ENCODE measurements around the gene JSRP1. TPM values are rescaled to one million over a fixed set of nuclear protein-coding genes. Genes with fewer than 3 reads are reported as not detected.
A peak's percentile ranks its signal among the peaks of the same experiment; 100 is the strongest.

The JSRP1 gene
- total RNA-seq, 1 donor: 0.27 TPM

DNA sequence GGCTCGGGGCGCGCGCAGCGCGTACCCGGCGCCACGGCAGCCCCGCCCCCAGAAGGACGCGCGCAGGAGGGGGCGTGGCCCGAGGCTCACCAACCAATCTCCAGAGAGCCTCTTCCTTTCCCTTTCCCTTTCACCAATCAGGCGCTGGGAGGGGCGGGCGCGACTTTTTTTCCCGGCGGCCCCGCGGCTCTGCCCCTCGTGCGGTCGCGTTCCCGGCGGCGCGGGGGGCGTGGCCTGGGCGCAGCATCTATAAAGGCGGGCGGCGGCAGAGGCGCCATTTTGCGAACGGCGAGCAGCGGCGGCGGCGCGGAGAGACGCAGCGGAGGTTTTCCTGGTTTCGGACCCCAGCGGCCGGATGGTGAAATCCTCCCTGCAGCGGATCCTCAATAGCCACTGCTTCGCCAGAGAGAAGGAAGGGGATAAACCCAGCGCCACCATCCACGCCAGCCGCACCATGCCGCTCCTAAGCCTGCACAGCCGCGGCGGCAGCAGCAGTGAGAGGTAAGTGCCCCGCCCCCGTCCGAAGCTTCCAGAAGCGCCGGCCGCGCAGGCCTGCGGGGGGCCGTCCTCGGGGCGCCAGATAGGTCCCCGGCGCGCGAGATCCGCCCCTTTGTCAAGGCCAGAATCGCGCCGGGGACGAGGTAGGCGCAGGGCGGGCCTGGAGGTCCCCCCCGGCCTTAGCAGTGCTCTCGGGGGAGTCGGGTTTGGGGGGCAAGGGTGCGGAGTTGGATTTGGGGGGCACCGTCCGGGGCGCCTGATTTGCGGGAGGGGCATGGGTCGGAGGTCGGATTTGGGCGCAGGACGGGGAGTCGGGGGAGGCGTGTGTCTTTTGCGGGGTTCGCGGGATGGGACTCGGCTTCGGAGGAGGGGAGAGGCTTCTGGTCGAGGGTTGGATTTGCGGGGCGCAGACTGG, 13.3 kb upstream of the JSRP1 start:
- TF ChIP-seq, protein P1, sequence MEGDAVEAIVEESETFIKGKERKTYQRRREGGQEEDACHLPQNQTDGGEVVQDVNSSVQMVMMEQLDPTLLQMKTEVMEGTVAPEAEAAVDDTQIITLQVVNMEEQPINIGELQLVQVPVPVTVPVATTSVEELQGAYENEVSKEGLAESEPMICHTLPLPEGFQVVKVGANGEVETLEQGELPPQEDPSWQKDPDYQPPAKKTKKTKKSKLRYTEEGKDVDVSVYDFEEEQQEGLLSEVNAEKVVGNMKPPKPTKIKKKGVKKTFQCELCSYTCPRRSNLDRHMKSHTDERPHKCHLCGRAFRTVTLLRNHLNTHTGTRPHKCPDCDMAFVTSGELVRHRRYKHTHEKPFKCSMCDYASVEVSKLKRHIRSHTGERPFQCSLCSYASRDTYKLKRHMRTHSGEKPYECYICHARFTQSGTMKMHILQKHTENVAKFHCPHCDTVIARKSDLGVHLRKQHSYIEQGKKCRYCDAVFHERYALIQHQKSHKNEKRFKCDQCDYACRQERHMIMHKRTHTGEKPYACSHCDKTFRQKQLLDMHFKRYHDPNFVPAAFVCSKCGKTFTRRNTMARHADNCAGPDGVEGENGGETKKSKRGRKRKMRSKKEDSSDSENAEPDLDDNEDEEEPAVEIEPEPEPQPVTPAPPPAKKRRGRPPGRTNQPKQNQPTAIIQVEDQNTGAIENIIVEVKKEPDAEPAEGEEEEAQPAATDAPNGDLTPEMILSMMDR (IDR thresholded peaks at IDR 0.05; ENCODE audit: insufficient read depth, low read length): peak; percentile 32
- peak overlapping the region; percentile 95 for H3K4me3 ChIP-seq (ENCODE audit: low read depth, low read length)
- DNase-seq (ENCODE audit: low read depth): peak; percentile 95

DNA sequence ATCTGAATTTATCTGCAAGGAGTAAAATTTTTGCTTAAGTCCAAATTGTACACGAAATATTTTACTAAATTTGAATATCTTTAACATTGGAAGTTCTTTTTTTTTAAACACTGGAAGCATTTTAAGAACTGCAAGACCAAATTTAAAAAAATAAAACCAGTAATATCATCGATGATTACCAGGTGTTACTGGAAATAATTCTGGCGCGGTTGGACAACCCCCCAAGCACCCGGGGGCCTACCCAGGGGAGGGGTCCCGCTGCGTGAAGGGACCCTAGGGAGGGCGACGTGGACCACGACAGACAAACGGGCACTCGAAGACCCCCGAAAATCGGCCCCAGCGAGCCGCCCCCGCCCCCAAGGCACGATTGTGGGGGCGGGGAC, 12.6 kb upstream of the JSRP1 start:
- no peak for DNase-seq (ENCODE audit: low read depth)
- peak overlapping the region; percentile 74 for H3K4me3 ChIP-seq (ENCODE audit: low read depth, low read length)
- TF ChIP-seq, protein P1 (IDR thresholded peaks at IDR 0.05; ENCODE audit: insufficient read depth, low read length): no peak

DNA sequence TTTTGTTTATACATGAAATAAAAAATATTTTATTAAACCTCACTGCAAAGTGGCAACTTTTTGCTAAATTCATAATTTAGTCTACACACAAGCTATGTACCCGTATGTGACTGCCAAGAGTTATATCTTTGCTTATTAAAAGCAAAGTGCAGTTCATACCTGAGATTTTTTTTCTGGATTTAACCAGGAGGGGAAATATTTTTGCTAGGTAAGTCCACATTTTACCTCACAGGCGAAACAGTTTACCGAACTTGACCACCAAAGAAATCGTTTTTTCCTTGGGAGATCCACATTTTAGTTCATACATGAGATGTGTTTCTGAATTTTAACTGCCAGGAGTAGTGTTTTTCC, 12.2 kb upstream of the JSRP1 start:
- TF ChIP-seq, protein P1 (IDR thresholded peaks at IDR 0.05; ENCODE audit: insufficient read depth, low read length): no peak
- H3K4me3 ChIP-seq (ENCODE audit: low read depth, low read length): no peak overlapping the region
- no peak for DNase-seq (ENCODE audit: low read depth)

DNA sequence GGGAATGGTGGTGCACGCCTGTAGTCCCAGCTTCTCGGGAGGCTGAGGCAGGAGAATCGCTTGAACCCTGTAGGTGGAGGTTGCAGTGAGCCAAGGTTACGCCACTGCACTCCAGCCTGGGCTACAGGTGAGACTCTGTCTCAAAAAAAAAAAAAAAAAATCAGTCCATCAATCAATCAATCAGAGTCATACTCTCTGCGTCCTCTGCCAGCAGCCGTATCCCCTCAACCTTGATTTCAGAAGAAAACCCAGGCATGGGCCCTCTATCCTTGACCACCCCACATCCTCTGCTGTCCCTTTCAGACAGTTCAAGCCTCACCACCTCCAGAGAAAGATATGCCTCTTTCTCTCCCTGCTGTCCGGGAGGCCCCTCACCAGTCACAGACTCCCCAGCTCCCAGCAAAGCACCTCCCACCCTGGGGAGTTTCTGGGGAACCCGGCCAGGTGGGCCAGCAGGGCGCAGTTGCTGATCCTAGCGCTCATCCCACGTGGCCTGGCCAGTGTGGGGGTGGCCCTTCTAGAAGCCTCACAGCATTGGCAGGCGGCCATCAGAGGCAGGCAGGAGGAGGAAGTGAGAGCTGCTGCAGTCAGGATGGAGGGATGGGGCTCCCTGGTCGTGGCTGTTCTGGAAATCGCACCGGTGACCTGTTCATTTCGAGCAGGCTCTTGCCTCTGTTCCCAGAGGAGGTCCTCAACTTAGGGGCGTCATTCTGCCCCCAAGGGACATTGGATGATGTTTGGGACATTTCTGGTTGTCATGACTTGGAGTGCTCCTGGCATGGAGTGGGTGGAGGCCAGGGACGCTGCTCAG, 10.2 kb upstream of the JSRP1 start:
- no peak overlapping the region for H3K4me3 ChIP-seq (ENCODE audit: low read depth, low read length)
- TF ChIP-seq, protein P1 (IDR thresholded peaks at IDR 0.05; ENCODE audit: insufficient read depth, low read length): no peak
- peak; percentile 76 for DNase-seq (ENCODE audit: low read depth)

DNA sequence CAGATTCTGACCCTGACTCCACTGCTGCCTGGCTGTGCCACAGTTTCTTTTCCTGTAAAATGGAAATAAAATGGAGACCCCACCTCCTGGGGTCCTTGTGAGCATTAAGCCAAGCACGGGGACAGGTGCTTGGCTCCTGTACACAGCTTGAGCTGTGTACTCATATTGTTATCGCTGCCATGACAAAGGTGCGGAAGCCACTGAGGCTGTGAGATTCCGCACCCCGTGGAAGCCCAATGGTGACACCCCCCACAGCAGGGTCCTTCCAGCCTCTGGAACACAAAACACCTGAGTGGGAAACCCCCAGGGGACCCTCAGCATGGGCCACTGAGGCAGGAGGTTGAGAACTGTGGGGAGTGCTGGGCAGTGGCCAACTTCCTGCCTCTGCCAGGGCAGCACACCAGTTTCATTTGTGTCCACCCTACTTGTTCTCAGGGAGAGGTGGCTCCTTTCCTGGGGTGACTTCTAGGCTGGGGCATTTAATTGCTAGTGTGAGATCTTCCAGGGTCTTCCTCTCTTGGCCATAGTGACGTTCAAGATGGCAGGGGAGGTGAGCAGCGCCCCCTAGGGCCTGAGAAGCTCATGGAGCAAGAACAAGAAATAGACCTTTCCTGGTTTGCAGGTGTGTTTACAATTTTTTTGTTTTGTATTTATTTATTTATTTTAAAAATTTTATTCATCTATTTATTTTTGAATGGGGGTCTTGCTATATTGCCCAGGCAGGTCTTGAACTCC, 5.4 kb upstream of the JSRP1 start:
- TF ChIP-seq, protein P1 (IDR thresholded peaks at IDR 0.05; ENCODE audit: insufficient read depth, low read length): peak; percentile 61
- DNase-seq (ENCODE audit: low read depth): peak; percentile 34

DNA sequence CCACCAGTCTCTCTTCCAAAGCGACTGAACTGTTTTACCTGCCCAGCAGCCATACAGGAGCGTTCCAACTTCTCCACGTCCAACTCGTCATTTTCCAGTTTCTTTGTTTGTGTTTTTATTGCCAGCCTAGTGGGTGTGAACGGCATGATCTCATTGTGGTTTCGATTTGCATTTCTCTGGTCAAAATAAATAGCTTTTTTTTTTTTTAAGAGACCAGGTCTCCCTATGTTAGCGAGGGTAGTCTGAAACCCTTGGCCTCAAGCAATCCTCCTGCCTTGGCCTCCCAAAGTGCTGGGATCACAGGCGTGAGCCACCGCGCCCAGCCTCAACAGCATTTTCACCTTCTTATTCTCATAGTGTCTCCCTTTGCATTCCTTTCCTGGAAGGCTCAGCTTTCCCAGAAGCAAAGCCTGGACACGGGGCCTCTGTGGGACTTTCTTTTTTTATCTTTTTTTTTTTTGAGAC, 4.2 kb upstream of the JSRP1 start:
- peak; percentile 30 for DNase-seq (ENCODE audit: low read depth)

More for the DNA sequence above, 5.4 kb upstream of the JSRP1 start:
- no peak overlapping the region for H3K4me3 ChIP-seq (ENCODE audit: low read depth, low read length)

More for the DNA sequence above, 4.2 kb upstream of the JSRP1 start:
- TF ChIP-seq, protein P1 (IDR thresholded peaks at IDR 0.05; ENCODE audit: insufficient read depth, low read length): no peak
- H3K4me3 ChIP-seq (ENCODE audit: low read depth, low read length): no peak overlapping the region
